GM18520 (cell line): ENCODE results near the gene DRD1.
"Not testable (repeated sequence)": the region's sequence is repeated elsewhere in the genome, so short reads cannot be mapped to it uniquely, and the experiment has no call there.

ENCODE experiments used
- ATAC-seq: cut with Tn5 transposase; IDR thresholded peaks from one replicate; pipeline ENCODE4 v1.9.1; 2021; ENCODE audit not compliant: unreplicated experiment

Gene DRD1

DNA sequence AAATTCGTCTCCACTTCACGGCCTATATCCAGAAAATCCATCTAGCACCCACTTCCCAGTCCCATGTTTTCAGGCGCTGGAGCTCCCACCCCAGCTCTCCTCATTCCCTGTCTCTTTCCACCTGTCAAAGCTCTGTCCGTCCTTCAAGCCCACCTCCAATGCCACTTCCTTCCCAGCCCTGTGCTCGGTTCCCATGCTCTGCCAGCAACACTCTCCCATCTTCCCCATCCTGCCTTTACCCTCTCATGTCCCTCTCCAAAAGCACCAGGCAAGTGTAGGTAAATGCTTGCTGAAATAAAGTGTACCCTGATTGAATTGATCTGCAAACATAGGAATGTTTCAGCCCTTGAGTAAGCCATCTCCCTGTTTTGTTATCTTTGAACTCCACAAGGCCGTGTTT lies 9.2 kb downstream of the DRD1 start:
- ATAC-seq, result no peak

DNA sequence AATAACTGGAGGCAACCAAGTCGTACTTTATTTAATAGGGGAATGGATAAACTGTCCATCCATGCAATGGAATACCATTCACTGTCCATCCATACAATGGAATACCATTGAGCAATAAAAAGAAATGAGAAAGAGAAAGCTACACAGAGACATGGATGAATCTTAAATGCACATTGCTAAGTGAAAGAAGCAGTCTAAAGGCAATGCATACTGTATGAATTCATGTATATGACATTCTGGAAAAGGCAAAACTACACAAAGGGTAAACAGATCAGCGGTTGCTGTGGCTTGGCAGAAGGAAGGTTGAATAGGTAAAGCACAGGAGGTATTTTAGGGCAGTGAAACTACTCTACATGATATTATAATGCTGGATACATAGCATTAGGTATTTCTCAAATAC lies 16.2 kb downstream of the DRD1 start:
- no peak for ATAC-seq

DNA sequence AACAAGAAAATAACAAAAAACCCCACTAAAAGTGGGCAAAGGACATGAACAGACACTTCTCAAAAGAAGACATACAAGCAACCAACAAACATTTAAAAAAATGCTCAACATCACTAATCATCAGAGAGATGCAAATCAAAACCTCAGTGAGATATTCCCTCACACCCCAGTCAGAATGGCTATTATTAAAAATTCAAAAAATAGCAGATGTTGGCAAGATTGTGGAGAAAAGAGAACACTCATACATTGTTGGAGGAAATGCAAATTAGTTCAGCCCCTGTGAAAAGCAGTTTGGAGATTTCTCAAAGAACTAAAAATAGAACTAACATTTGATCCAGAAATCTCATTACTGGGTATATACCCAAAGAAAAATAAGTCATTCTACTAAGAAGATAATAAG lies 19.4 kb downstream of the DRD1 start:
- ATAC-seq, result not testable (repeated sequence)

DNA sequence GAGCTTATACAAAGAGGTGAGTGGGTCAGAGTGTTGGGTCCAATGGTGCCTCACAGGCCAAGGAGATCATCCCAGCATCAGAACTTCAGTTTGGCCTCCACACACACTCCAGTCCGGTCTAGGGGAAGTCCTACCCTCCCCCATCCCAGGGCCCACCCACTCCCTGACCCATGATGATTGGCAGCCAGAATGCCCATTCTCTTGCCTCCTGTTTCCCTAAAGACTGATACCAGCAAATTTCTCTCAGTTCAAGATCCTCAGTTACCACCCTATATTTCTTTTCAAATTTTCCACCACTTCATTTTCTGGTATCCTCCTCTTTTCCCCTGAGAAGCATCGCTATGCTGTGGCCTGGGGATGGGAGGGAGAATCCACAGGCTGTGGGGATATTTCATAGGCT lies 21.9 kb downstream of the DRD1 start:
- ATAC-seq, result no peak

DNA sequence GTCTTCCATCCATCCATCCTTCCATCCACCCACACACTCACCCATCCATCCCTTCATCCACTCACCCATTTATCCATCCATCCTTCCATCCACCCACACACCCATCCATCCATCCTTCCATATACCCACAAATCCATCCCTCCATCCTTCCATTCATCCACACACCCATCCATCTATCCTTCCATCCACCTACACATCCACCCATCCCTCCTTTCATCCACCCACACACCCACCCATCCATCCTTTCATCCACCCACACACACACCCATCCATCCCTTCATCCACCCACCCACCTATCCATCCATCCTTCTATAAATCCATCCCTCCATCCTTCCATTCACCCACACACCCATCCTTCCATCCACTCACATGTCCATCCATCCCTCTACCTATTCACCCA lies 23.6 kb downstream of the DRD1 start:
- no peak for ATAC-seq

DNA sequence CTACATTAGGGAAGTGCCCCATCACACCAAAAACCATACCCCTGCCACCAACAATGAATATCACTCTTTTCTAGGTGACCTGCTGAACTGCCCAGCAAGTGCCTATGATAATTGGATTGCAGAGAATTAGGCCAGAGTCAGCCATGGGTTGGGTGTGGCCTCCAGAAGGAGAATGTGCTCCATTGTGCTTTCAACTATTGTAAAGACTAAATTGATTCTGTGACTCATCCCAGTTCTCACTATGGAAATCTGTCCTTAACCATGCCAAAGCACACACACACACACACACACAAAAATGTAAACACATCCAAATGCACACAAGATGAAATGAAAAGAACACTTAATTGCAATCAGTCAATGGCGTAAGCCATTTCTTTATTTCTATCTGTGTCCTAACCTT lies 25.7 kb downstream of the DRD1 start:
- no peak for ATAC-seq

DNA sequence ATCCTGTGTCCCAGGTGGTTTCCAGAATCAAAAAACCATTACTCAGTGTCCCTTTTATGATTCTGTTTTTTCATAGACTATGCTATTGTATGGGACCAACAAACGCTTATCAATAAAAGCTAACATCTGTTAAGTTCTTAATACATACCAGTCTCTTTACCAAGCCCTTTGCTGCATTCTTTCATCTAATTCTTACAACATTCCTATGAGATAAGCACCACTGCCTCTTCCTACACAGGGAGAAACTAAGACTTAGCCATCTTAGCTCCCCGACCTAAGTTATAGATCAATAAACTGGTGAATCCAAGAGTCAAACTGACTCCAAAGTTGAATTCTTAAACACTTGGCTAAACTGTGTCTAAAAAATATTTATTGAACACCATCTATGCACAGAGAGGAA lies 26.6 kb downstream of the DRD1 start:
- ATAC-seq, result no peak

DNA sequence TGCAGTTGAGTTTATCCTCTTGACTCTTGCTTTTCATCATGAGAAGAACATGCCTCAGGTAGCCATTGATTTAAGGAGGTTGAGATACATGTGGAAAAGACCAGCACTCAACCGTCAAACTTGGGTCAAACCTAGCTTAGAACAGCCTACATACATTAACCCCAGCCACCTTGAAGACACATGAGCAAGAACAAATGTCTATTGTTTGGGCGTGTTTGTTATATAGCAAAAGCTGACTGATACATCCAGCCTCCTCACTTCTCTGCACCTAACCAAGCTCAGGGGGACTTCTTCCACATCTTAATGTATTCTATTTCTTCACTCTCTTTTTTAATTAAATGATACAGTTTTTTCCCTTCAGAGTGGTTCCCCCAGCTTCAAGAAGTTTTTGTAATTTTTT lies 28.7 kb downstream of the DRD1 start:
- ATAC-seq, result no peak

DNA sequence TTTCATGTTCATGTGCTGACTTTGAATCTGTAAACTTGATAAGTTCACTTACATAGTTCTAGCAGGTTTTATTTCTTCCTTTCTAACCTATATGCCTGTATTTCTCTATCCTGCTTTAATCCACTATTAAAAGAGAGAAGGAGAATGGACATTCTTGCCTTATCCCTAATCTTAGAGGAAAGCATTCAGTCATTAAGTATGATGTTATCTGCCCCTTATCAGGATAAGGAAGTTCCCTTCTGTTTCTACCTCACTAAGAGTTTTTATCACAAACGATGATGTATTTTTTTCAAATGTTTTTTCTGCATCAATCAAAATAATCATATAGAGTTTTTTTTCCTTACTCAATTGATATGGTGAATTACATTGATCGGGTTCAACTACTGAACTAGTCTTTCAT lies 33.1 kb downstream of the DRD1 start:
- ATAC-seq, result no peak

DNA sequence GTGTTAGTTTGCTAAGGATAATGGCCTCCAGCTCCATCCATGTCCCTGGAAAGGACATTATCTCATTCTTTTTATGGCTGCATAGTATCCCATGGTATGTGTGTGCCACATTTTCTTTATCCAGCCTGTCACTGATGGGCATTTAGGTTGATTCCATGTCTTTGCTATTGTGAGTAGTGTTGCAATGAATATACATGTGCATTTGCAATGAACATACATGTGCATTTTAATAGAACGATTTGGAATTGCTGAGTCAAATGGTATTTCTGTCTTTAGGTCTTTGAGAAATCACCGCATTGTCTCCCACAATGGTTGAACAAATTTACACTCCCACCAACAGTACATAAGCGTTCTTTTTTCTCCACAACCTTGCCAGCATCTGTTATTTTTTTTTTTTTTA lies 37.7 kb downstream of the DRD1 start:
- ATAC-seq, result no peak

DNA sequence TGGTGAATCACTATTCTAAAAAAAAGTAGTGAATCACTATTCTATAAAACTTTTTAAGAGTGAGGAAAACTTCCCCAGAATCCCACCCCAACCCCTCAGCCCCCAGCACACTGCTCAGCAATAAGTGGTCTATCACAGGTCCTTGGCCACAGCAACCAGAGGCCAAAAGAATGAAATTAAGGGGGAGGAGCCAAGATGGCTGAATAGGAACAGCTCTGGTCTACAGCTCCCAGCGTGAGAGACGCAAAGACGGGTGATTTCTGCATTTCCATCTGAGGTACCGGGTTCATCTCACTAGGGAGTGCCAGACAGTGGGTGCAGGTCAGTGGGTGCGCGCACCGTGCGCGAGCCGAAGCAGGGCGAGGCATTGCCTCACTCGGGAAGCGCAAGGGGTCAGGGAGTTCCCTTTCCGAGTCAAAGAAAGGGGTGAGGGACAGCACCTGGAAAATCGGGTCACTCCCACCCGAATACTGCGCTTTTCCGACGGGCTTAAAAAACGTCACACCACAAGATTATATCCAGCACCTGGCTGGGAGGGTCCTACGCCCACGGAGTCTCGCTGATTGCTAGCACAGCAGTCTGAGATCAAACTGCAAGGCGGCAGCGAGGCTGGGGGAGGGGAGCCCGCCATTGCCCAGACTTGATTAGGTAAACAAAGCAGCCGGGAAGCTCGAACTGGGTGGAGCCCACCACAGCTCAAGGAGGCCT lies 46.2 kb downstream of the DRD1 start:
- not testable (repeated sequence) for ATAC-seq

DNA sequence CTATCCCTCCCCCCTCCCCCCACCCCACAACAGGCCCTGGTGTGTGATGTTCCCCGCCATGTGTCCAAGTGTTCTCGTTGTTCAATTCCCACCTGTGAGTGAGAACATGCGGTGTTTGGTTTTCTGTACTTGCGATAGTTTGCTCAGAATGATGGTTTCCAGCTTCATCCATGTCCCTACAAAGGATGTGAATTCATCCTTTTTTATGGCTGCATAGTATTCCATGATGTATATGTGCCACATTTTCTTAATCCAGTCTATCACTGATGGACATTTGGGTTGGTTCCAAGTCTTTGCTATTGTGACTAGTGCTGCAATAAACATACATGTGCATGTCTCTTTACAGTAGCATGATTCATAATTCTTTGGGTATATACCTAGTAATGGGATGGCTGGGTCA lies 48.6 kb downstream of the DRD1 start:
- not testable (repeated sequence) for ATAC-seq

DNA sequence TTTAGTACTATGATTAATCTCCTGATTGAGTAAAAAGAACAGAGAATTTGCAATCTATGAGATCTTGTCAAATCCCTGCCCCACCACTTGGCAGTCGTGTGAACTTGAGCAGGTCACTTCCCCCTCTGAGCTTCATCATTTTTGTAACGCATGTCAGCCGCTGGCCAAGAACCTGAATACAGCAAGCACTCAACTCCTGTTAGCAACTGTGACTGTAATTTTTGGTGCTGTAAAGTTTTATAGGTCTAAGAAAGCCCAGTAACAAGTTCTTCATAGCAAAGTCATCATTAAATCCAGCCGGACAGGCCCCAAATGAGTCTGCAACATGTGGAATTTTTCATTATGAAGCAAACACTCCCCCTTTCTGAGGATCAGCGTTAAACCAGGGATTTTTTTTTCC lies 49.4 kb downstream of the DRD1 start:
- ATAC-seq, result no peak

DNA sequence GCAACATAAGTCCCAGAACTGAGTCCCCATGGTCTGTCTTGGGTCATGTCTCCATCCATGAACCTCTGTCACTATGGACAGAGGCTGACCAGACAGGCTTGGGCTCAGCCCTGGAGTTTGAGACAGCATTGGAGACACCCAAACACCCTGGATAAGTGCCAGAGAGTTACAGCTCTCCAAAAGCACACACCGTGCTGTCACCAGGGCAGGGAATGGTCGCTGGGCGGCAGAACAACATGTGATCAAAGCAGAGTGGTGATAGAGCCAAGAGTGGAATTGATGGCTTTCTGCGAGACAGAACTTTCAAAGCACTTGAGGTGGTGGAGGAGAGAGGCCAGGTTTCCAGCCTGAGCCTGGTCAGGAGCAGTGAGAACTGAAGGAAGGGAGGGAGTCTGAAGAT lies 50.1 kb downstream of the DRD1 start:
- ATAC-seq, result no peak

DNA sequence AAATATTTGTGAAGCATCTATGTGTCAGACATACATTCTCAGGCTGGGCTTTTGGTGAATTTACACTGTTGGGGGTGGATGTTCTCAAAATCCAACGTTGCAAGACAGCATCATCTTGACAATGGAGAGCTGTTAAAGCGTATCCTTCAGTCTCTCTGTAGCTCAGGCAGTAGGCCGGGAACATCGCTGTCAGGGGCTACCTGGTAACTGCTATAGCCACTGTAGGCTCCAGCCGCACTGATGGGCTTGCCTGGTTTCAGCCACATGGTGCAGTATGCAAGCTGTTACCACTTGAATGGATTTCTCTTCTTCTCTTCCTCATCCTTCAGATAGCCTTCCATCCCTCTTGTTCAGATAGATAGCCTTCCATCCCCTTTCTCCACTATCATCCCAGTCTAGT lies 51.7 kb downstream of the DRD1 start:
- no peak for ATAC-seq

DNA sequence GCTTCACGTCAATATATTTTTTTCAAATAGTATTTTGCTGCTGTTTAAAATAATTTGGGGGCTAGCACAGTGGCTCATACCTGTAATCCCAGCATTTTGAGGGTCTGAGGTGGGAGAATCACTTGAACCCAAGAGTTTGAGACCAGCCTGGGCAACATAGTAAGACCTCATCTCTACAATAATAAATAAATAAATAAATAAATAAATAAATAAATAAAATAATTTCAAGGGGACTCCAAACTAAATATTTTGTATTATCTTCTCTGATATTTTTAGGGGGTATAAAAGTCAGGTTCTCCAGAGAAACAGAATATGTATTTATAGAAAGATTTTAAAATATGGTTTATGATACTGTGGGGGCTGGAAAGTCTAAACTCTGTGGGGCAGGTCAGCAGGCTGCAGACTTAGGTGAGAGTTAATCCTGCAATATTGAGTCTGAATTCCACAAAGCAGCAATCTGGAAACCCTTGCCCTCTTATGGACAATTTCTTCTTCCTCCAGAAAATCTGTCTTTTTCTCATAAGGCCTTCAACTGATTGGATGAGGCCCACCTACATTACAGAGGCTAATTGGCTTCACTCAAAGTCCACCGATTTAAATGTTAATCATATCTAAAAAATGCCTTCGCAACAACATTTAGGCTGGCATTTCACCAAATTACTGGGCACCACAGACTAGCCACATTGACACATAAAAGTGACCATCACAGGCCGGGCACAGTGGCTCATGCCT lies 53.5 kb downstream of the DRD1 start:
- ATAC-seq, result no peak
